HG02798 (cell line): ENCODE data around the gene TNFAIP8L1.
"Not testable (repeated sequence)": the region's sequence is repeated elsewhere in the genome, so short reads cannot be mapped to it uniquely, and the experiment has no call there.

Experiments
- ATAC-seq: cut with Tn5 transposase; IDR thresholded peaks from one replicate; pipeline ENCODE4 v1.9.1; 2021; ENCODE audit warnings: mild to moderate bottlenecking; ENCODE audit not compliant: unreplicated experiment, poor library complexity

The TNFAIP8L1 gene

DNA sequence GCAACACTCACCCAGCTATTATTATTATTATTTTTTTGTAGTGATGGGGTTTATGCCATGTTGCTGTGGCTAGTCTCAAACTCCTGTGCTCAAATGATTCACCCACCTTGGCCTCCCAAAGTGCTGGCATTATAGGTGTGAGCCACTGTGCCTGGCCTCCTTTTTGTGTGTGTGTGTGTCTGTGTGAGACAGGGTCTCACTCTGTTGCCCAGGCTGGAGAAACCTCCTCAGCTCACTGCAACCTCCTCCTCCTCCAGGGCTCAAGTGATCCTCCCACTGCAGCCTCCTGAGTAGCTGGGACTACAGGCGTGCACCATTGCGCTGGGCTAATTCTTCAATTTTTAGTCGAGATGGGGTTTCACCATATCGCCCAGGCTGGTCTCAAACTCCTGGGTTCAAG, 34.4 kb downstream of the TNFAIP8L1 start:
- no peak for ATAC-seq

DNA sequence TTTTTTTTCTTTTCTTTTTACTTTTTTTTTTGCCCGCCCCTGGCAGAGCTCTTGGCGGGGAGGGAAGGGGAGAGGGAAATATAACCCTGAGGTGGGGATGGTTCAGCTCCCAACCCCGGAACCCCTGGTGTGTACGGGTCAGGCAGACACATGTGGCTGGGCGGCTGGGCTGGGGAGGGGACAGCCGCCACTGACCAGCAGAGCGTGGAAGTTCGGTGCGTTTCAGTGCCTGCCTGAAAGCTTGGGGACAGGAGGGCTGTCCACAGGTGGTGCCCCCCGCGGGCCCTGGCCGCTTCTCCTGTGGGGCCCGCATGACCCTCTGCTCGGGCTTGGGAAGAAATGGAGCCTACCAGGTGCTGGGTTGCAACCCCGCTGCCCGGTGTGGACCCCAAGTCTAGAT, 36.0 kb downstream of the TNFAIP8L1 start:
- ATAC-seq: no peak

GRCh38 chr19:4676955-4677731, 37.8 kb downstream of the TNFAIP8L1 start:
- ATAC-seq: no peak

- no peak for ATAC-seq
Measured at GRCh38 chr19:4678881-4679790, 39.8 kb downstream of the TNFAIP8L1 start.

DNA sequence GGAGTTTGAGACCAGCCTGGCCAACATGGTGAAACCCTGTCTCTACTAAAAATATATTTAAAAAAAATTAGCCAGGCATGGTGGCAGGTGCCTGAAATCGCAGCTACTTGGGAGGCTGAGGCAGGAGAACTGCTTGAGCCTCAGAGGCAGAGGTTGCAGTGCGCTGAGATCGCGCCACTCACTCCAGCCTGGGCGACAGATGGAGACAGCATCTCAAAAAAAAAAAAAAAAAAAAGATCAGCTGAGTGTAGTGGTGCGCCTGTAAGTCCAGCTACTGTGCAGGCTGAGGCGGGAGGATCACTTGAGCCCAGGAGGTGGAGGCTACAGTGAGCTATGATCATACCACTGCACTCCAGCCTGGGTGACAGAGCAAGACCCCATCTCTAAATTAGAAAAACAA, 40.7 kb downstream of the TNFAIP8L1 start:
- not testable (repeated sequence) for ATAC-seq

GRCh38 chr19:4682417-4683200, 43.3 kb downstream of the TNFAIP8L1 start:
- ATAC-seq: no peak

DNA sequence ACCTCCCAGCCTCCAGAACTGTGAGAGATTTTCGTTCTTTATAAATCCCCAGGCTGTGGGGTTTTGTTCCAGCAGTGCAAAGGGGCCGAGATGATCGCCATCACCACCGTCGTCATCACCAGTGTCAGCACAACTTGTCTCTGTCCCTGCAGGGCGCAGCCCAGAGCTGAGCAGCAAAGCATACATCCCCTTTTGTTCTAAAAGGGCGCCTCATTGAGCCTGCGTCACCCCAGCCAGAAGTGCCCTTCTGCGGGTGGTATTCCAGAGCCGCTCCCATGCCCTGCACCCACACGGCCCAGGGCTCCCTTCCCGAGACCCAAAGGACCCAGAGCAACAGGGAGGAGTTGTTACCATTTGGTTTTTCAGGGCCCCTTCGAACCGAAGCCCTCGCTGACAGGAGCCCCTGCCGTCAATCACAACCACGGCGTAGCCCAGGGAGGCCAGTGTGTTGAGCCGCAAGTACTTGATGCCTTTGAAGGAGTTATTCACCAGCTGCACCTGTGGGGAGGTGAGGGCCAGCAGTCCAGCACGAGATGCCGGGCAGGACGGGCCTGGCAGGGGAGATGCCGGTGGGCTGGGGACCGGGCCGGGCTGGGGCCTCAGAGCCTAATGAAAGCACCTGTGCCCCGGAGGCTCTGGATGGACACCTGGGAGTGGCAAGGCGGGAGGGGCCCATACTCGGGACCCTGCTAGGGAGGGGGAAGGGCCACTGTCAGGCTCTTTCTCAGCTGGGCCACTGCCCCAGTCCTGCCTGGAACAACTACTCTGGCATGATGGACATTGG, 45.2 kb downstream of the TNFAIP8L1 start:
- ATAC-seq: no peak

DNA sequence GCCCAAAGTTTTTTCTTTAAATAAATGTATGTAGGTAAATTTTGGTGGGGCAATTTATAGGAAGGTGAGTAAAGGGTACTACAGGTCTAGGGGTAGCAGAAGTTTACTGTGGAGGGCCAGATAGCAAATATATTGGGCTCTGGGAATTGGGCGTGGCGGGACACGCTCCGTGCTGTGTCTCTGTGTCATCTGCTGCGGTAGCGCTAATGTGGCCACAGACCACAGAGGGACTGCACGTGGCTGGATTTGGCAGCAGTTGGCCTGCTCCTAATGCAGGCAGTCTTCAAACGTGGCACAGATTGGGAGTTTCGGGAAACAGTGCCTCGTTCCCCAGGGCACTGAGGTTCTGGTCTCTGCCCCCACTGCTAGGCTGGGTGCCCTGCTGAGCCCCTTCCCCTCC, 47.4 kb downstream of the TNFAIP8L1 start:
- ATAC-seq: no peak

DNA sequence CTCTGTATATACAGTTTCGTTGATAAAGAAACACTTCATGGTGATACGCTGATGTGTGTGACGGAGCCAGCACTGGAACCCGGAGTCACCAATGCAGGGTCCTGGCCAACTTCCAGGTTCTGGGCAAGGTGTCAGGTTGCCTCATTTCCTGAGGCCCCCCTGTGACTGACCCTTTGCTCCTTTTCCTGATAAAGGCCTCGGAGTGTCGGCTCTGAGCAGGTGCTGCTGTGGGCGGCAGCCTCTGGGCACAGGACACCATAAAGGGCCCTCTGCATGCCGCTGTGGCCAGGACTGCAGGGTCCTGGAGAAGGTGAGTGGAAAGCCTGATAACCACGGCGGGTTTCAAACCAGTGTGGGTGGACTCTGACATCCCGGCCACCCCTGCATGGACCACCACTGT, 48.1 kb downstream of the TNFAIP8L1 start:
- ATAC-seq: no peak

GRCh38 chr19:4688587-4688986, 49.3 kb downstream of the TNFAIP8L1 start:
- no peak for ATAC-seq

DNA sequence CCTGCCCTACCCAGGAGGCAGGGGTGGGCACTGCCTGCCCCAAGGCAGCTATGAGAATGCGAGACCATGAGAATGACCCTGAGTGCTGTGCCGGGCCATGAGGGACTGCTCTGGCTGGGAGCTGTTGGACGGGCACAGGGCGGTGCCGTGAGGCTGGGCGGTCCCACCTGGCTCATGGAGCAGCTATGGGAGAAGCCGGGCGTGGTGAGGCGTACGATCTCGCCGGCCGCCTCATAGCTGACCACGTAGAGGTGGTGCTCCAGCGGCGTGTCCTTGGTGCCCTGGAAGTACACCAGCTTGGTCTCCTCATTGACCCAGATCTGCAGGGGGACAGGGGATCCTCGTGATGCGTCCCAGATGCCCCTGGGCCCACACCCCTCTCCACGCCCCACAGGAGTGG, 50.1 kb downstream of the TNFAIP8L1 start:
- ATAC-seq: no peak

DNA sequence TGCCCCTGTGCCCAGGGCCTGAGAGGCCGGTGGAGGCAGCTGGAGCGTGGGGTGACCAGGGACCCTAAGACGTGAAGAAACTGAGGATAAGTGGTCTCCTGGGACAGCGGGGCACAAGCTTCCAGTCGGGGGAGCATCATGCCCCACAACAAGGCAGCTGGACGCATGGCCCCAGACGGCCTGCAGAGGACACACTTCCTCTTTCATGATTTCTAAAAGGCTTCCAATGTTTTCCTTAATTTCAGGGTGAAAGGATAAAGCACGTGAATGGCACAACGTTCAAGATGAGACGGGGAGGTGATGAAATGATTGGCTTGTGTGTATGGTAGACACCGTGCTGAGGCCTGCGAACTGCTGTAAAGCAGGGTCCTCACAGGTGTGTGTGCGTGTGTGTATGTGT, 51.0 kb downstream of the TNFAIP8L1 start:
- no peak for ATAC-seq

DNA sequence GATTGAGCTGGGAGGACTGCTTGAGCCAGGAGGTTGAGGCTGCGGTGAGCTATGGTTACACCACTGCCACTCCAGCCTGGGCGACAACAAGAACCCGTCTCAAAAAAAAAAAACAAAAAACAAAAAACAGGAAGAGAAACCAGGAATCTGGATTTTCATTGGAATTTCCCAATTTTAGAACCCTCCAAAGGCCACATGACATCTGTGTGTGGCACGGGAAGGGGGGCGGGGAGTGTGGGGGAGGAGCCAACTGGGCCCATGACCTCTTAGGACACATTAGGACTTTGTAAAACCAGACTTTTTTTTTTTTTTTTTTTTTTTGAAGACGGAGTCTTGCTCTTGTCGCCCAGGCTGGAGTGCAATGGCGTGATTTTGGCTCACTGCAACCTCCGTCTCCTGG, 52.1 kb downstream of the TNFAIP8L1 start:
- no peak for ATAC-seq

DNA sequence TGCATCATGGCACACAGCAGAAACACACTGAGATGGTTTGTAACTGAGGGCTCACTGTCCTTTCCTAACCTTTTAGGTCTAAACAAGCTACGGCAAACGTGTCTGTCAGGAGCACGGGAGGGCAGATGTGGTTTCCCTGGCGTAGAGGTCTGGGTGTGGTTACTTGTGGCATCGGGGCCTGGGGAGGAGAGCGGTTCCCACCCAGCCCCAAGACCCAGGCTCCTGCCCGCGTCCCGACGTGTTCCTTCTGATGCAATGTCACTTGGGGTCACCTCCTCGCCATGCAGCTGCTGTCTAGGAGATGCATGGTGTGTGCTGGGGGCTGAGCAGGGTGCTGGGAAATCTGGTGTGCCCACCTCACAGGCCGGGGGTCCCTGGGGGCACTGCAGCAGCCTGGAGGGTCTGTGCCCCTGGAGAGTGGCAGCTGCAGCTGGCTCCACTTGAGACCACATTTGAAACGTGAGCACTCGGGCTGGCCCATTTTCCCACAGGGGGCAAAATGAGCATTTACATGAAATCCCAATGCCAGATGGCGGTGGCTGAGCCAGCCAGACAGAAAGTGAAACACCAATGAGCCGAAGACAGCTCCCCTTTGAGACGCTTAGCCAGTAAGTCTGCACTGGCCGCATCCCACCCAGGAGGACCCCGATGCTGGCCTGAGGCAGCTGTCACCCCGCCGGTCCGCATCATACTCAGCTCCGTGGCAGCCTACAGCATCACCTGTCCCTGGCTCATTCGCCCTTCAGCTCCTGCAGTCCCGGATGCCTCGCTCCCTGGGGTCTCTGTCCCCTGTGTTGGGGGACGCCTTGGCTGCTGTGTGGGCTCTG, 53.1 kb downstream of the TNFAIP8L1 start:
- no peak for ATAC-seq

DNA sequence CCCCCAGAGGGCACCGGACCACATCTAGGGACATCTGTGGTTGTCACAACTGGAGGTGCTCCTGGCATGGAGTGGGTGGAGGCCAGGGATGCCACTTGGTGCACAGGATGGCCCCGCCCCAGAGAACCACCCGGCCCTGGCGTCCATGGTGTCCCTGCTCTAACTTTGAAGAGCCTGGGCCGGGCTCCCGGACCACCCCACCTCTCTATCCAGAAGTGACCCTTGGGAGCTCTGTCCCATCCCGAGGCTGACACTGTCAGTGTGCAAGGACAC, 53.7 kb downstream of the TNFAIP8L1 start:
- no peak for ATAC-seq

DNA sequence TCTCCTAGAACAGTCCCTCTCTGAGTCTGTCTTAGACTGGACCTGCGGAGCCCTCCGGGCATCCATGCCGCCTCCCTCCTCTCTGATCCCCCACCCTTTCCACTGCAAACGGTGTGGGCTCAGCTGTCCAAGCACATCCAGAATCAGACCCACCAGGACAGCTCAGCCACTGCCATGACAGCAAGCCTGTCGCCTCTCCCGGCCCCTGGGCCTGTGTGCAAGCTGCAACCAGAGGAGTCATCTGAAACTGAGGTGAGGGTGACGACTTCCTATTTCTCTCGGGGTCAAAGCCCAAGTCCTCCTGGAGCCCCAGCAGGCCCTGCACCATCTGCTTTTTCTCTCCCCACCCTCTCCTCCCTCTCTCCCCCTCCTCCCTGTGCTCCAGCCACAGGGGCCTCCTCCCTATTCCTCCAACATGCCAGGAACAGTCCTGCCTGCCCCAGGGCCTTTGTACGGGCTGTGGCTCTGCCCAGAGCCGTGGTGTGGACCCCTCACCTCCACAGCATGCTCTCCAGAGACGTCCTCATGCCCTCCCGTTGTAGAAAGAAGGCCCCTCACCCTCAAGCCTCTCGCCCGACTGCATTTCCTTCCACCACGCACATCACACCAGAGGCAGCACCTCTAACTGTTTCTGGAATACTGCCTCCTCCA, 54.3 kb downstream of the TNFAIP8L1 start:
- ATAC-seq: no peak

DNA sequence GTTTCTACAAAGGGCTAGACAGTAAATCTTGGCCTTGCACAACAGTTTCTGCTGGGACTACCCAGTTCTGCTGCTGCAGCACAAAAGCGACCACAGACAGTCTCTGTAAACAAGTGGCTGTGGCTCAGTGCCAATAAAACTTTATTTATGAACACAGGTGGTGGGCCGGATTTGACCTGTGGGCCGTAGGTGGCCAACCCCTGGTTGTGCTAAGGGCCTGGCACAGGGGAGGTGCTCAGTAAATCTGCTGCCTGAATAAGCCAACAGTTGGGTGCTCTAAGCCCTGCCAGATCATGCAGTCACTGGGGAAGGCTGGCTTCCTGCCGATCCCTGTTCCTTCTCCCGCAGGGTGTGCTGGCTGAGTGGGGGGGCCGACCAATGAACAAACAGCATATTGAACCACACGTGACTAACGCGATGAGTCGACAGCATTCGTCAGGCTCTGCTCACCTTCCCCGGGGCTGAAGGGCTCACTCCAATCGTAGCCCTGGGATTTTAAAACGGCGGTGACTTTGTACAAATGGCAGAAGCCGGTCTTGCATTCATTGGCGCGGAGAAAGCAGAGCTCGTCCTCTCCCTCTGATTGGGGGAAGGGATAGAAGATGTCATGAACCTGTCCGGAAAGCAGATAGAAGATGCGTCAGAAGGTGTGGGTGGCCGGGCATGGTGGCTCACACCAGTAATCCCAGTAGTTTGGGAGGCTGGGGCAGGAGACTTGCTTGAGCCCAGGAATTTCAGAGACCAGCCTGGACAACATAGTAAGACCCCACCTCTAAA, 55.1 kb downstream of the TNFAIP8L1 start:
- ATAC-seq: no peak

- no peak for ATAC-seq
Measured at GRCh38 chr19:4695224-4695731, 56.0 kb downstream of the TNFAIP8L1 start.
